Activated naive CD8-positive, alpha-beta T cell (primary cell): ENCODE measurements around the gene INPP5A.

Experiments
- H3K27ac Mint-ChIP-seq: one replicate; pipeline ENCODE4 v1.8.0; 2021; ENCODE audit warnings: mixed read lengths
- H3K27me3 Mint-ChIP-seq: one replicate; pipeline ENCODE4 v1.8.0; 2021; ENCODE audit warnings: mixed read lengths
- H3K36me3 Mint-ChIP-seq: one replicate; pipeline ENCODE4 v1.8.0; 2021; ENCODE audit warnings: mixed read lengths
- H3K4me1 Mint-ChIP-seq: one replicate; pipeline ENCODE4 v1.8.0; 2021; ENCODE audit warnings: low read depth, mixed read lengths
- H3K4me3 Mint-ChIP-seq: one replicate; pipeline ENCODE4 v1.8.0; 2021; ENCODE audit warnings: mild to moderate bottlenecking, mixed read lengths
- H3K9me3 Mint-ChIP-seq: one replicate; pipeline ENCODE4 v1.8.0; 2021; ENCODE audit warnings: low read depth, mixed read lengths

The INPP5A gene

DNA sequence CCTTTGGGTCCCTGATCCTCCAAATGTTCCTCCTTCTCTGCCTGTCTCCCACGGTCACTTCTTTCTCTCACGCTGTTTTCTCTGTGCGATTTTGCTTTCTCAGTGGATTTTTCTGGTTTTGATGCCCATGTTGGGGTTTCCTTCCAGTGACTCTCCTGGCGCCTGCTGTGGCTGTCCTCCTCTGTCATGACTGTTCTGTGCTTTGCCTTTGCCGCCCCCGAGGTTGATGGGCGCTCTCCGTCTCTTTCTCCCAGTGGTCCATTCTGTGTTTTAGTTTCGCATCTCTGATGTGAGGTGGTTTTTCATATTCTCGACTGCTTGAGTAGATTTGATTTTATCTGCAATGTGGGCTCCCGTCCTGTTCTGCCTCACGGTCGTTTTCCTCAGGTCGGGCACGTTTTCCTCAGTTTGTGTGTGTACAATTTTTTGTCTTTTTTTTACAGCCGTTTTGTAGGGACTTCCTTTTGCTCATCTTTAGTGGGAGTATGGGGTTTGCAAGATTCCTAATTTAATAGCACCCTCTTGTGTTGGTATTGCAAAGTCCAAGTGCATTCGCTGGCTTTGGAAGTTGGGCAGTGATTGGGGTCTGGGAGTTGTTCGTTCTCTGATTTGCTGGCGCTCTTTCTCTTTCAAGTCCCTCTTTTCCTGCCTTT lies 100.0 kb downstream of the INPP5A start:
- no peaks in the 10 kb centered on the region for H3K9me3 Mint-ChIP-seq
- no peak overlapping the region for H3K27ac Mint-ChIP-seq

DNA sequence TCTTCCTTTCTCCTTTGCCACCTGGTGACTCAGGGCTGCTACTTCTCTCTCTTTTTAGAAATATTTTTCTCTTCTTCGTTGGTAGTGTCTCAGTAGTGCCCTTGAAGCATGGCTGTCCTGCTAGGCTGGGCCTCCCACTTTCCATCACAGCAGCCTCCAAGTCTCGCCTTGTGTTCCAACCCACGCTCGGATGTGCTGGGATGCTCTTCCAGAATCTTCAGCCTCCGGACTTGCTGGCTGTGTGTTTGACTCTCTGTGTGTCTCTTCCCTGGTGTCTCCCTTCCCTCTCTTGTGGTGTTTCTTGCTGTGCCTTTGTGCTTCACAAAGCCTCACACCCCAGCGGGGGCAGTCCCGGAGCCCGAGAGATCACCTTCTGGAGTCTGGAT lies 100.5 kb downstream of the INPP5A start:
- H3K4me3 Mint-ChIP-seq, result no peak overlapping the region
- H3K4me1 Mint-ChIP-seq, result peaks cover 32% of the 10 kb centered on the region
- H3K9me3 Mint-ChIP-seq, result no peaks in the 10 kb centered on the region
- H3K27me3 Mint-ChIP-seq, result no peaks in the 10 kb centered on the region
- H3K36me3 Mint-ChIP-seq, result no peaks in the 10 kb centered on the region
- H3K27ac Mint-ChIP-seq, result no peak overlapping the region

More for the DNA sequence above, 100.0 kb downstream of the INPP5A start:
- Mint-ChIP-seq H3K4me3 (no peak overlapping the region), H3K36me3 (no peaks in the 10 kb centered on the region), H3K4me1 (peaks cover 30% of the 10 kb centered on the region), H3K27me3 (no peaks in the 10 kb centered on the region)

DNA sequence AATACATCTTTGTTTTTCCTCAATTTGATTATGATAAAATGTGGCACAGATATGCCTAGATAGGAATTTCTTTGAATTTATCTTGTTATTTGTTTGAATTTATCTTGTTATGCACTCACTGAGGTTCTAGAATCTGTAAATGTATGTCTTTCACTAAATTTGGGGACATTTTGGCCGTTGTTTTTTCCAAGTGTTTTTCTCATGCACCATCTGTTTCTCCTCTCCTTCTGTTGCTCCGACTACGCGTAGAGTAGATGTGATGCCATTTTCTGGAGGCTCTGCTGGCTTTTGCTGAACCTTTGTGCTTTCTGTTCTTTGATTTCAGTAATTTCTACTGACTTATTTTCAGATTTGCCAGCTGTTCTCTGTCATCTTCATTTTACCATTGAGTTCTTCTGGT lies 101.9 kb downstream of the INPP5A start:
- H3K4me3 Mint-ChIP-seq, result no peak overlapping the region
- no peak overlapping the region for H3K27ac Mint-ChIP-seq
- no peaks in the 10 kb centered on the region for H3K9me3 Mint-ChIP-seq
- peaks cover 26% of the 10 kb centered on the region for H3K4me1 Mint-ChIP-seq
- no peaks in the 10 kb centered on the region for H3K27me3 Mint-ChIP-seq
- H3K36me3 Mint-ChIP-seq, result no peaks in the 10 kb centered on the region

DNA sequence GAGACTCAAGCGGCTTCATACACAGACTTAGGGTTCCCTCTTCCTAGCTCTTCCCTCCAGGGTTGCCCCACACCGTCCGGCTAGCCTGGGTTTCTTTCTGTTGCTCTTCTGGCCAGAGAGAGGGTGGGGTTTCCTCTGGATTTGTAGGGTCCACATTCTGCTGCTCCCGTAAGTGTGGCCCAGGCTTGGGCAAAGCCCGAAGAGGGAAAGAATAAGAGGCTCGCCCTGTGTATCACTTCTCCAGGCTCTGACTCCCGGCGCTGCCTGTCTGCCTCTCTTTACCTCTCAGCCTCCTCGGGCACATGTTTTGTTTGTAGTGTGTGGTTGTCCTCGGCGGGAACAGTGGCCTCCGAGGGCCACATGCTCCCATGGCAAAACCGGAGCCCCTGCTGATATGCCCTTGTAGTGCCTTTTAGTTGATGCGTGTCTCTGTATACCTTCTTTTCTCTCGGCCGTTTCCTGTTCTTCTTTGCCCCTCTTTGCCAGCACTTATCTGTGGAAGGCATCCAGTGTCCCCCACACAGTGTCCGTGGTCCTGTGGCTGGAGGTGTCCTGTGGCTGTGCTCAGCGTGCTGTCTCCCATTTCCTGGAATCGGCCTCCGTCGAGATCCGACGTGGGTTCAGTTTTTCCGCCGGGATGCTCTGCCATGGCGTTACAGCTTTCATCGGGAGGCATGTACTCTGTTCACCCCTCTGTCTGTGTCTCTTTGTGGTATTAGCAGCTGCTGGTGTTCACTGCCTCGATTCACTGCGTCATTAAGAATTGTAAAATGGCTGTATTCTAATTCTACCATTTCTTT lies 102.9 kb downstream of the INPP5A start:
- Mint-ChIP-seq H3K9me3 (no peaks in the 10 kb centered on the region), H3K36me3 (no peaks in the 10 kb centered on the region), H3K27me3 (no peaks in the 10 kb centered on the region), H3K27ac (no peak overlapping the region), H3K4me1 (peaks cover 22% of the 10 kb centered on the region), H3K4me3 (no peak overlapping the region)

DNA sequence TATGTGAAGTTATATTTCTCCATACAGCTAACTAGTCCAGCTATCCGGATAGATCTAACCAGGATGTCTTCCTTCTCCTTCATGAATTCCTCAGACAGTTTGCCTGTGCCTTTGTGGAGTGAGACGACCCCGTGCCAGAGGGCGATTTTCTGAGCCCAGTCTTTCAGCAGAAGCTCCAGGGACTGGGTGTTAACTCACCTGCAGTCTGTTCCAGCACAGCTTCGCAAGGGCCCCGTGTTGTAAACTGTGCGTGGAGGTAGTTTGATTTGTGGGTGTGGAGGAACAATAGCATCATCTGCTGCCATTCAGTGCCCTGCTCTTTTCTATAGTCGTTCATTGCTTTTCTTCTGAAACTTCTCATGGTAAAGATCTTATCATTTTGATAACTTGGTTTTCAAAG lies 103.8 kb downstream of the INPP5A start:
- Mint-ChIP-seq H3K27me3 (no peaks in the 10 kb centered on the region), H3K4me3 (no peak overlapping the region), H3K36me3 (no peaks in the 10 kb centered on the region), H3K27ac (no peak overlapping the region), H3K4me1 (peaks cover 22% of the 10 kb centered on the region), H3K9me3 (no peaks in the 10 kb centered on the region)

DNA sequence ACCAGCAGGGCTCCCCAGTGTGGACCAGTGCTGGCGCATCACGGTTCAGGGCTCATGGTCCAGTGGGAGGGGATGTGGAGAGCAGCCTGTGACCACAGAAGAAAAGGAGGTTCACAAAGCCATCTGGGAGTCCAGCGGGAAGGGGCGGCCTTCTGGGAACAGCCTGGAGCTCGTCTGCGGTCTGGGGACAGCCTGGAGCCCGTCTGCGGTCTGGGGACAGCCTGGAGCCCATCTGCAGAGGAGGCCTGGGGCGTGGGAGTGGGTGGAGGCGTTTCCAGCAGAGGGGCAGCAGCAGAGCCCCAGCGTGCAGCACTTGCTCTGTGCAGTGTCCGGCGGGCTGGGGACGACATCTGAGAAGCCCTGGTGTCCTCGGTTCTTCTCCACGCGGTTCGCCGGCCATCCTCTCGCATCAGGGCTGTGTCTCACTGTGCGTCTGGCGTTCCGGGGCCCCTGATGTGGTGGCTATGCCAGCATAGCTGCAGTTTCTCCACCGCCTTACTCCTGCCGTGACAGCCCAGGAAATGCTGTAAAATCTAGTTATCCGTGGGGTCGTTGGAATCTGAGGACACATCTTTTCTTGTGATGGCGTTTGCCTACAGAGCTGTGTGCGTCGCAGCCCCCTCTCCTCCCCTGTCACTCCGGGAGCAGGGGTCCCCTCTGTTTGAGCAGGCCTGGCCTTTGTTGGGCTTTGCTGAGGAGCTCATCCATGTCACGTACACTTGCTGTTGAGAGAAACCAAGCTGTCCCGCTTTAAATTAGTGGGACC lies 104.6 kb downstream of the INPP5A start:
- H3K9me3 Mint-ChIP-seq, result no peaks in the 10 kb centered on the region

DNA sequence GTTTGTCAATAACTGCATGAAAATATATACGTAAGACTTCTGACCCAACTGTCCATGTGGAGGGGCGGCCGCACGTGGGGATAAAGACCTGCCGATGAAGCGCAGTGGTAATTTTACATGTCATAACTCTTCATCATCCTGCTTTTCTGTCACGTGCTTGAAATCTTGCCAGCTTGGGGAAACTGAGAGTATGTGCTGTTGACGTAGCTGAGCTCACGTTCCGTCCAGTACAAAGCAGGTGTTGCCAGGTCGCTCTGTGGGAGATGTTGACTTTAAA lies 105.1 kb downstream of the INPP5A start:
- Mint-ChIP-seq H3K36me3 (no peaks in the 10 kb centered on the region), H3K27ac (no peak overlapping the region), H3K27me3 (no peaks in the 10 kb centered on the region), H3K4me1 (peaks cover 15% of the 10 kb centered on the region), H3K9me3 (no peaks in the 10 kb centered on the region), H3K4me3 (no peak overlapping the region)

More for the DNA sequence above, 104.6 kb downstream of the INPP5A start:
- H3K27ac Mint-ChIP-seq, result no peak overlapping the region
- H3K4me3 Mint-ChIP-seq, result no peak overlapping the region
- H3K27me3 Mint-ChIP-seq, result no peaks in the 10 kb centered on the region
- no peaks in the 10 kb centered on the region for H3K36me3 Mint-ChIP-seq
- H3K4me1 Mint-ChIP-seq, result peaks cover 20% of the 10 kb centered on the region

DNA sequence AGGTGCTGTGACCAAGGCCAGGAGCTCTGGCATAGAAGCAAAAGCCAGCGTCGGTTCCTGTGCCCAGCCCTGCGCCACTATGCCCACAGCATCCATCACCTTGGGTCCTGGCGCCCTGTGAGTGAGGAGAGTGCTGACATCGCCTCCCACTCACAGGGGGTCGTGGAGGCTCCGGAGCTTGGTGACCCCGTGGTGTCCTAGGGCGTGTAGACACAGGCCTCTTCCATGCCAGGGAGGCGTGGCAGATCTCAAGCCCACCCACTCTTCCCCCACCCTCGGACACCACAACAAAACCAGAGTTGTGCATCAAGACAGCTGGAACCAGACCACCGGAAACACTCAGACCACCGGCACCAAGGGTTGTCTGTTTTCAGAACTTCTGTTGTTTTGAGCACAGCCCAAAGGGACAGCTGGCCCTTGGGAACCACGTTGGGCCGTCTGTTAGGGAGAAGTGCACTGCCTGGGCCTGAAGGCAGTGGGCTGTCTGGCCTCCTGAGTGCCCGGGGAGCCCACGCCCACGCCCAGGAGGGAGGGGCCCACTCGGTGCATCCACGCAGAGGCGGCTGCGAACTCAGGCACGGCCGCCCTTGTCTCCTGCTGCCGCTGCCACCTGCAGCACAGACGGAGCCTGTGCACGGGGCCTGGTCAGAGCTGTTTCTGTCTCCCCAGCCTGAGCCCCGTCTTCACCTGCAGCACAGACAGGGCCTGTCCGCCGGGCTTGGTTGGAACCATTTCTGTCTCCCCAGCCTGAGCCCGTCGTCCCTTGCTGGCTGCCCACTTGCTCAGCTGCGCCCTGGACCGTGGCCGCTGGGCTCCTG lies 106.3 kb downstream of the INPP5A start:
- Mint-ChIP-seq H3K27me3 (no peaks in the 10 kb centered on the region), H3K27ac (no peak overlapping the region), H3K4me1 (peaks cover 11% of the 10 kb centered on the region), H3K4me3 (no peak overlapping the region), H3K9me3 (no peaks in the 10 kb centered on the region), H3K36me3 (no peaks in the 10 kb centered on the region)

DNA sequence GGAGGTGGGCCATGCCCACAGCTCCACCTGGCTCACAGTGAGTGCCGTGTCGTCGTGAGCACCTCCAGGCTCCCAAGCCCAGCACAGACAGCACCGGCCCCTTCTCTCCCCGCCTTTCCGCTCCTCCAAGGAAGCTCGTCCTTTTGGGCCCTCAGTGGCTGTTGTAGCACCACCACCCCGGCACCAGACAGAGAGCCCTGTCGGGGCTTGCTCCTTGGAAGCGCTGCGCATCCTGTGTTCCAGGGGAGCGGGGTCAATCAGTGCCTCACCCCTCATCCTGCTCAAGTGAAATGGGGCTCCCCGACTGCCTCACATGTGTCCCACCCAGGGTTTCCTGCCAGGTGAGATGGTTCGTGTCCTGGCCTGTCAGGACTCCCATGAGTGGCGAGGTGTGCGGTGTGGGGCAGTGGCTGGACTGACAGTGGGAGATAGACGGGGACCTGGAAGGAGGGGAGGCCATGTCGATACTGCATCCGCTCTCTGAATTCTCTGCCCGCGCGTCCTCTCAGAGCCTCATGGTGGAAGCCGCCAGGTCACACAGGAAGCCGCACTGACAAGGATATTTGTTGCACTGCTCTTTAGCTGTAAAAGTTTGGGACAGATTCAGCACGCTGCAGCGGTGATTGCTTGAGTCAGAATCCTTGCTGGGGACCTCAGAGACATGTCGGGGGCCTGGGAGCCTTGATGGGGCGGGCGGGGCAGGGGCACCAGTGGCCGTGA lies 107.1 kb downstream of the INPP5A start:
- no peak overlapping the region for H3K27ac Mint-ChIP-seq
- H3K9me3 Mint-ChIP-seq, result no peaks in the 10 kb centered on the region
- peaks cover 11% of the 10 kb centered on the region for H3K4me1 Mint-ChIP-seq
- no peak overlapping the region for H3K4me3 Mint-ChIP-seq
- no peaks in the 10 kb centered on the region for H3K27me3 Mint-ChIP-seq
- H3K36me3 Mint-ChIP-seq, result no peaks in the 10 kb centered on the region

DNA sequence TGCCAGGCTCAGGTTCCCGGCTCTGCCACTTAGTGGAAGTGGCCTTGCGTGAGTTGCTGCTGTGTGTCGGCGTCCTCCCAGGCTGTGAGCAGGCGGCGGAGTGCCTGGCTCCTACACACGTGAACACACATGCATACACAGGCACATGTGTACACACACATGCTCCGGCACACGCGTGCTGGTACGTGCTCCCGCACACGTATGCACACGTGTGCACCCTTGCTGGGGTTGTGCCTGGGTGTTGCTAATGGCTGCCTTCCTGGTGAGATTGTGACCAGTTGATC lies 107.6 kb downstream of the INPP5A start:
- H3K4me1 Mint-ChIP-seq, result peaks cover 11% of the 10 kb centered on the region
- no peaks in the 10 kb centered on the region for H3K36me3 Mint-ChIP-seq
- H3K9me3 Mint-ChIP-seq, result no peaks in the 10 kb centered on the region
- no peak overlapping the region for H3K27ac Mint-ChIP-seq
- no peak overlapping the region for H3K4me3 Mint-ChIP-seq
- no peaks in the 10 kb centered on the region for H3K27me3 Mint-ChIP-seq

DNA sequence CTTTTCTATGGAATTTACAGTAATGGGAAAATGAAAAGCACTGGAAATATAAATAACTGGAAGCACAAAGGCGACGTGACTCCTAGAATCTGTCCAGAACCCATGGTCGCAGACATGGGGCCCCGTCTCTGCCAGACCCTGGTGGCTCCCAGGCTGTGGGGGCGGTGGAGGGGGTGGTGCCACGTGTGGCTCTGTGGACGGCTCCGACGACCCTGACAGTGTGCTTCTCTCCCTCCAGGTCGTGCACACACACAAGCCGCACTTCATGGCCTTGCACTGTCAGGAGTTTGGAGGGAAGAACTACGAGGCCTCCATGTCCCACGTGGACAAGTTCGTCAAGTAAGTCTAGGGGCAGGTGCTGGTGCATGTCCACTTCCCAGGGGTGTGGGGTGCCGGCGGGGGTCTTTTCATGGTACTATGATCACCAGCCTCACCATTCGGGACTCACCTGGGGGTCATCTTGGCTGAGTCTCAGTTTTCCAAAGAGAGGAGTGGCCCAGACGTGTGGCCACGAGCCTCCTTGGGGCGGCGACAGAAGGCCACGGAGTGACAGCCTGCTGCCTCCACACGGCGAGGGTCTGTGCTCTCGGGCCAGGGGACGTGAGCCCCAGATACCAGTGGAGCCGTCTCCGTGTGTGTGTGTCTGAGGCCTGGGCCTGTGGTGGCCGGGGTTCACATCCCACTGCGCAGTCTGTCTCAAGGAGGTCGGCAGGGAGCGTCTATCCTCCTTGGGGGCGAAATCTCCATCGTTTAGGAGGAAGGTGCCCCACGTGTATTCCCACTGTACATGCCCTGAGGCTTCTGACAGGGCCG lies 108.2 kb downstream of the INPP5A start:
- Mint-ChIP-seq H3K9me3 (no peaks in the 10 kb centered on the region), H3K36me3 (no peaks in the 10 kb centered on the region), H3K27ac (no peak overlapping the region), H3K4me3 (no peak overlapping the region), H3K27me3 (no peaks in the 10 kb centered on the region), H3K4me1 (peaks cover 11% of the 10 kb centered on the region)

DNA sequence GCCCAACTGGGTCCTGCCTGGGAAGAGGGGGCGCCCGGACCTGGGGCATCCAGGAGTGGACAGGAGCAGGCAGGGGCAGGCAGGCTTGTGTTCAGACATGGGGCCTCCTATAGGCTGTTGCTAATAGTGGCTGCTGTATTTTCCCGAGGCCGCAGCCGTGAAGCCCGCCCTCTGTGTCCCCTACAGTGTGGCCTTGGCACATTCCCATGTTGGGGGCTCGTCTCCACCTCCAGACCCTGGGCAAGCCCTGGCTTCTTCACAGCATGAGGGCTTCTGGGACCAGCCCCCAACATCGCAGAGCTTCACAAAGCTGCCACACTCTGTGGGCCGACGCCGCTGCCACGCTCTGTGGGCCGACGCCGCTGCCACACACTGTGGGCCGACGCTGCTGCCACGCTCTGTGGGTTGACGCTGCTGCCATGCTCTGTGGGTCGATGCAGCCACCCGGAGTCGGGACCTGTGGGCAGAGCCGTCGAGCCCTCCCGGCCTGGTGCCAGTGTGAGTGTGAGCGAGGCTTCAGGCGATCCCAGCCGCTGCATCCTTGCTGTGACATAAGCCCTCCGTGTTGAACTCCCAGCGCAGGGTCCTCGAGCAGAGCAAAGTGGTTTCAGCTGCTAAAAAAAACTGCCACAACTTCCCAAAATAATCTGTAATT lies 109.0 kb downstream of the INPP5A start:
- H3K27ac Mint-ChIP-seq, result no peak overlapping the region
- peaks cover 4% of the 10 kb centered on the region for H3K4me1 Mint-ChIP-seq
- no peaks in the 10 kb centered on the region for H3K27me3 Mint-ChIP-seq
- no peaks in the 10 kb centered on the region for H3K36me3 Mint-ChIP-seq
- no peak overlapping the region for H3K4me3 Mint-ChIP-seq
- H3K9me3 Mint-ChIP-seq, result no peaks in the 10 kb centered on the region

DNA sequence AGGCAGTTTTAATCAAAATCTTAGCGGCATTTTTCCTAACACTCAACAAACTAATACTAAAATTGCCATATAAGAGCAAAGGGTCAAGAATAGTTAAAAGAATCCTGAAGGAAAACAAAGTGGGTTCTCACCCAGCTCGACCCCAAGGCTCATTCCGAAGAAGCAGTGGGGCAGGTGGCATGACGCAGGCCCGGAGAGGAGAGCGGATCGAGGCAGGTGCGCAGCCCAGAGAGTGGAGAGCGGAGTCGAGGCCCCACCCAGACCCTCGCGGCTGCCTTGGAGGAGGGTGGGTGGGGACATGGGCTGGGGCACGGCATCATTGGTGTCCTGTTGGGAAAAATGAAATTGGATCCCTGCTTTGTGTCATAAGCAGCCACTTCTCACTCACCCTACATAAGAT lies 109.8 kb downstream of the INPP5A start:
- H3K9me3 Mint-ChIP-seq, result no peaks in the 10 kb centered on the region
- H3K4me3 Mint-ChIP-seq, result no peak overlapping the region
- no peak overlapping the region for H3K27ac Mint-ChIP-seq
- H3K4me1 Mint-ChIP-seq, result peaks cover 4% of the 10 kb centered on the region
- H3K36me3 Mint-ChIP-seq, result no peaks in the 10 kb centered on the region
- no peaks in the 10 kb centered on the region for H3K27me3 Mint-ChIP-seq
